HG03175 (cell line): Measurements from ENCODE around the gene SYCE3.

Experiments
- ATAC-seq: cut with Tn5 transposase; IDR thresholded peaks from one replicate; pipeline ENCODE4 v1.9.1; 2021; ENCODE audit warnings: mild to moderate bottlenecking, moderate library complexity; ENCODE audit not compliant: unreplicated experiment

The SYCE3 gene

DNA sequence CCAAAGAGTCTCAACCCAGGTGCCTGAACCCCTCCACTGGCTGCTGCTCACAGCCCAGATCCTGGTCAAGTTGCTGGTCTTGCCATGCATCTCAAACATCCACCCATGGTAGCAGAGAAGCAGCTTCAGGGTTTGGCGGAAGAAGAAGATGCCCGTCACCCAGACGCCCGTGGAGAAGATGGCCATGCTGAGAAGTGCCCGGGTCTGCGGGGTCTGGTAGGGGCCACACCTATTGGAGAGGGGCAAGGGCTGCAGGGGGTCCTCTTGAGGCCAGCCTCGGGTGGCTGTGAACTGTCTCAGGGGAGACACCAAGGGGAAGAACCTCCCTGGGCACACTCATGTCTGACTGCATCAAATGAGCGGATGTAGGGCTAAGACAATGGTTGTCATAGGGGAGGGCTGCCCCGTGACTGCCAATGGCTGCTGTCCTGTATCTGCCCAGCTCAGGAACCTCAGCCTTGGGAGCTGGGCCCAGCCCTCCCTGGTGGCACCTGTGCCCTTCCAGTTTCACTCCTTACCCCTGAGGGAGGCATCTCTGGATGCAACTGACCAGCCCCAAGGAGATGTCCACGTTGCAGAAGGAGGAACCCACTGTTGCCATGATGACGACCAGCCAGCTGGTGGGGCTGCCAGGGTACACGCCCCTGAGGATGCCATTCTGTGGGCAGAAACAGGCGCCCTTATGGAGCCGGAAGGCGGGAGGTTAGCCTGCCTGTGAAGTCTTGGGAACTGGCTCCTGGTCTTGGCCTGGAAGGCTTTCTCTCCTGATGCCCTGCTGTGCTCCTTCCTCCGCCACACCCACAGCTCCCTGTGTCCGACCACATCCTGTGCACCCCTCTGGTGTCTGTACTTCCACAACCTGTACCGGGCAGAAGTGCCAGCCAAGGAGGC lies 14.3 kb upstream of the SYCE3 start:
- ATAC-seq, result no peak

DNA sequence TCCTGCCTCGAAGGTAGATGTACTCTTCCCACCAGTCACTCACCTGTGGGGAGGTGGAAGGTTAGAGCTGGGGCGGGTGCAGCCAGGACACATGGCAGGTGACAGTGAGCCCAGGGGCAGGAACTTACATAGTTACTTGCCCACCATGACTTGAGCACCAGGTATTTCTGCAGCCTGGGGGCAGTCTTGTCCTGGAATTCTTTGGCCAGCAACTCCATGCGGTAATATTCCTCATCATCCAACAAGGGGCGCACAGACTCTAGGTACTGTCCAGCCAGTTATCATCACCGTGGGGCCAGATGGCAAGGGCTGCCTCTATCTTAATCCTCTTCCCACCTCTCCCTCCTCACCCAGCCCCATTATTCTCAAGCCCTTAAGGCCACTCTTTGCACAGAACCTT lies 13.4 kb upstream of the SYCE3 start:
- no peak for ATAC-seq

DNA sequence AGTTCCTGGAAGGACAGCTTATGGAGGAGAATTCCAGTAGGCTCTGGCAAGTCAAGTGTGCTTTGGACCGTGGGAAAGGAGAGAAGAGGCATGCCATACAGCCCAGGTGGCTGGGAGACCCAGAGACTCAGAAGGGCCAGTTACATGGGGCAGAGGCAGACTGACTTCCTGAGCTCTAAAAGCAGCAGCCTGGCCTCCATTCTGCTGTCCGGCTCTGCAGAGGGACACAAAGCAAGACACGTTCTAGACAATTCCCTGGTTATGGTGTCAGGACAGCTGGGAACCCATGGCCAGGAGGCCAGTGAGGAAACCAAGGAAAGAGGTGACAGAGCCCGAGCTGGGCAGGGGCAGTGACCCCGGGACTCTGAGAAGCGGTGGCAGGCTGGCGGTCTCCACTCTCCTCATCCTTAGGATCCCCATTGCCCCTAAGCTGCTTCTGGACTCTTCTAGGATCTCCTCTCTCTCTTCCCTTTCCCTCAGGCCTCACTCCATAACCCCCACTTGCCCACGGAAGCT lies 12.8 kb upstream of the SYCE3 start:
- ATAC-seq, result no peak

DNA sequence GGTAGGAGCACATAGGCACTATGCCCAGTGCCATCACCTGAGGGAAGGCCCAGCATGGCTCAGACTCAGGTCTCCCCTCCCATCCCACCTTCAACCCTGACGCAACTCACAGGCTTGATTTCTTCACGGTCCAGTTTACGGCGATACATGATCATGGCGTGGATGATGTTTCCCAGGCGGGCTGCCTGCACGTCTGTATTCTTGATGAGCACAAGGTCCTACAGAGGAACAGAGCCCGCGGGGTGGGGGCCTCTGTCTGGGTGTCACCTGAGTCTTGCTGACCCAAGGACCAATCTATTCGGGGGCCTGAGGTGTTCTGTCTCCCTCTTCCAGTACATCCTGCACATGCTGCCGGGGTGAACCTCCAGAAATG lies 11.7 kb upstream of the SYCE3 start:
- ATAC-seq, result no peak

DNA sequence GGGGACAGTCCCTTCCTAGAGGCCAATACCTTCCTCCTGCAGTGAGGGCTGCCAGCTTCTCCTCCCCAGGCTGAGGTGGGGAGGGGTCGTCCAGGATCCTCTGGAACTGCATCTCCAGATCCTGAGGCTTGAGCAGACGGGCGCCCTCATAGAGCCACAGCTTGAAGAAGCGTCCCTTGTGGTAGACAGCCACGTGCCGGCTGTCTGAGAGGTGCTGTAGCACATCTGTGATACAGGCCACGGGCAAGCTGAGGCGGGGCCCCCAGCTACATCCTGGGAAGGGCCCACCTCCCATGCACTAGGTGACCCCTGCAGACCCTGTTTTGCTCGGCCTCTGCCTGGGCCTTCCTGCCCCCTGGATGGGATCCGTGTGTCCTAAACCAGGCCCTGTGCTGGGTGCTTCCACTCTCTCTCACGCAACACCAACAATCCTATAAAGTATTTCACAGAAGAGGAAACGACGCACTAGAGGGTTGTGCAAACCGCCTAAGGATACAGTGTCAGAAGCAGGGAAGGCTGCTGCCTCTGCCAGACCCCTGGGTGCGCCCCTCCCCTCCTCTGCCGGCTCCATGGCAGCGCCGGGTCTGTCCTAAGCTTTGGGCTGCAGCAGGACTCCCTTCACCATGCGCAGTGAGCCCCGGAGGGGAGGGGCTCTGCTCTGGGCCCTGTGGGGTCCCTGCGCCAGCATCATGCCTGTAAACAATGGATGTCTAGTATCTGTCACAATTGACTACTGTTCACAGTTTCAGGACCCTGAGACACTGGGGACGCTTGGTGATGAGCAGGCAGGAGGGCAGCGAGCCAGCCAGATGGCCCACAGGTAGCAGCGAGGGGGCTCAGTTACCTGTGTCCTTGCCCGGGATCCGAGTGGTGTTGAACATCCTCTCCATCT lies 11.0 kb upstream of the SYCE3 start:
- ATAC-seq, result no peak

DNA sequence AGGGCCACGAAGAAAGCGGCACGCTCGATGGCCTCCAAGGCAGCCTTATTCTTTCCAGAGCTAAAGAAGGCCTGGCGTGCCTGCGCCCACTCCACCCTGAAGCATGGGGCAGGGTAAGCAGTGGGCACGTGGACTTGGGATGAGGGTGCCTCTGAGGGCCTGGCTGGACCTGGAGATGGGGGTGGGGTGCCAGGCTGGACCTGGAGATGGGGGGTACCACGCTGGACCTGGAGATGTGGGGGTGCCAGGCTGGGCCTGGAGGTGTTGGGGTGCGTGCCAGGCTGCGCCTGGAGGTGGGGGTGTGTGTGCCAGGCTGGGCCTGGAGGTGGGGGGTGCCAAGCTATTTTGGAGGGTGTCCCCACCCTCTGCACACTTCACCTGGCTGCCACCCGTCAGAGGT lies 10.2 kb upstream of the SYCE3 start:
- no peak for ATAC-seq

DNA sequence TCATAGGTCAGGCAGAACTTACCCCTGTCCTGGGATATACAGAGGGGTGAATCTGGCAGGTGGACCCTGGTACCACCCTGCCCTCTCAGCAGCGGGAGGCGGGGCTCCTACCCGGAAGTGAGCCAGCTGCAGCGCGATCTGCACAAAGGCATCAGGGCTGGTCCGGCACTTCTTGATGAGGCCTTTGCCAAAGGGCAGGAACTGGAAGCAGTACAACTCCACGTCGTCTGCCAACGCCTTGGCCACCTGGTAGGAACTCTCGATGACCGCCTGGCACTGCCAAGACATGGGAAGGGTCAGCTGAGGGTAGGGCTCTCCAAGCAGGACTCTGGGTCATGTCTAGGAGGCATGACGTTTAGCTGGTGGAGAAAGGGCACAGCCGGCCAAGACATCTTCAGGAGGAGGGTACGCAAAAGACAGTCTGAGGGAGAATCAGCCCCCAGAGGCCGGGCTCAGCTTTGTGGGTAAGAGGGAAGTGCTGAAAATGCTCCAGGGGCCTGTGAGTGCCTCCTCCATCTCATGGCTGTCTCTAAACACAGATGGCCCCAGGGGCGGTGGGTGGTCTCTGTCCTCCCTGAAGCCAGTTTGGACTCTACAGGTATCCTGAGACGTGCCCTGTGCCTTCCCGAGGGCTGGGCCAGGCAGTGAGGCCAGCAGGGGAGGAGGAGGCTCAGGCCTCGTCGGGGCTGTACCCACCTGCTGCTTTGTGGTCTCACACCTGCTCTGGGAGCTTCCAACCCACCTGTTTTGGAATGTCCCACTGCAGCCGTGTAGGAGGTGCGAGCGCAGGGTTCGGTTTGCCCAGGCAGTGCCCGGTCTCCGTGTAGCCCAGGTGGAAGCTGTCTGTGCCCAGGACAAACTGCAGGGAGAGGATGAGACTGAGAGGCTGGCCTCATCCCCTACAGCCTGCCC lies 8.8 kb upstream of the SYCE3 start:
- no peak for ATAC-seq

DNA sequence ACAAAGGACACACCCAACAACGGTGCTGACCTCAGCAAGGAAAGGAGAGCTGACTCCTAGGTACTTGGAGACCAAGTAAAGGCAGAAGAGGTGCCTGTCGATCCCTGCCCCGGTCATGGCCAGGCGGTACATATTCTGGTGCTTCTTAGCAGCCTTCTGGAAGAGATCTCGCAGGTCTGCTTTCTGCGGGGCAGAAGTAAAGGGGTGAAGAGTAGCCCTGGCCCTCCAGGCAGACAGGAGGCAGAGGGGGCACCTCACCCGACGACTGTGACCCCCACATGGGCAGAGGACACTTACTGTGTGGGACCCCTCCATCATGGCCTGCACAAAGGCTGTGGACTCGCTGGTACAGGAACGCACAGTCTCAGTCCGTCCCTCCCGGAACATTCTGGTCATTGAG lies 8.1 kb upstream of the SYCE3 start:
- ATAC-seq, result no peak

DNA sequence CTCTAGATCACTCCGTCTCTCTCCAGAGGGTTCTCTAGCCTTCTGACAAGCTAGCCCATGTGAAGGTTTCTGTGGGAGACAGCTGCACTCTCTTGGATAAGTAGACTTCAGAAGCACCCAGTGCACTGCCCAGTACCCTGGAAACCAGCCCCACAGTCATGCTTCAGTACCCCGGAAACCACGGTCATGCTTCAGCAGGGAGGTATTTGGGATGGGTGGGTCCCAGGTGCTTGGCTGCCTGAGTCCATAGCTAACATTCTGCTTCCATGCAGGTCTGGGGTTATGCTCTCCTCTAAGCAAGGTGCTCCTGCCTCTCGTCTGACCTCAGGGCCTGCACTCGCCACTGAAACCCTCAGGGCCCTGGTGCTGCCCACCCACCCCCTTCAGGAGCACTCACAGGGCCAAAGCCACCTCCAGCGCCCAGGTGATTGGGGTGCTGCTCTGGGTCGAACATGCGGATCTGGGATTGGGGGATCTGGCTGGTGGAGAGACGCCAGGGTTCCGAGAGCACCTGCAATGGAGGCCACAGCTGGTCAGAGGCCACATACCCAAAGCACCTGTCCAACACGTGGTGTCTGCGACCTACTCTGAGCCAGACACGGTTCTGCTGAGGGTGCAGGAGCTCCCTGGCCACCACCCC lies 7.3 kb upstream of the SYCE3 start:
- no peak for ATAC-seq

DNA sequence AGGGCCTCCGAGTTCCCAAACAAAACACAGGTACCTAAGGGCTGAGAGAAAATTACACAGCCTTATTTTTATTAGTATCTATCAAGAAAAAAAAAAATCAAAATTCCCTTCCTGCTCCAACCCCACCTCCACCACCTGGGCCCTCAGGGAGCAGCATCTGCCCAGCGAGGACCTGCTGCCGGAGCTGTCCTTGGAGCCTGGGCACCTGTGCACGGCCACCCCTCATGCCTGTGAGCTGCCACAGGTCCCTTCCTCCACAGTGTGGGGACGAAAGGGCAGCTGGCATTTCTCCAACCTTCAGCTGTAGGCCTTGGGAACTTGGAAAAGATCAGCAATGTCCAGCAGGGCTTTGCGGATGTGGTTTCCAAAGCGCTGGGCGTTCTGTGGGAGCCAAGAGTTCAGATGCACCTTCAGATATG lies 6.3 kb upstream of the SYCE3 start:
- ATAC-seq, result no peak

DNA sequence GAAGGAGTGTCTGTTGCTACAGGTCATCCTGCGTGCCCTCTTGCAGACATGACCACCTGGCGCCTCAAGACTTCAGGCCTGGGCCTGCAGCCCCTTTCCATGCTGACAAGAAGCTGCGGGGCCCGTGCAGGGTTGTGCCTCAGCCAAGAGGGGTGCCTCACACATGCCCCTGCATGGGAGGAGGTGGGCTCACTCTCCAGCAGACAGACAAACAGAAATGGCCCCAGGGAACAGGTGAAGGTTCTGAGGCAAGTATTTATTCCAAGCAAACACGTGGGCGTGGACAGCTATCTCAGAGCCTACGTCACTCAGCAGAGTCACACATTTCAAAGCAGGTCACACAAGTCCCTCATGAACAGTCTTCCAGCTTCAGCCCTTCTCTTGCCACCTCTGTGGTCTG lies 5.9 kb upstream of the SYCE3 start:
- no peak for ATAC-seq

DNA sequence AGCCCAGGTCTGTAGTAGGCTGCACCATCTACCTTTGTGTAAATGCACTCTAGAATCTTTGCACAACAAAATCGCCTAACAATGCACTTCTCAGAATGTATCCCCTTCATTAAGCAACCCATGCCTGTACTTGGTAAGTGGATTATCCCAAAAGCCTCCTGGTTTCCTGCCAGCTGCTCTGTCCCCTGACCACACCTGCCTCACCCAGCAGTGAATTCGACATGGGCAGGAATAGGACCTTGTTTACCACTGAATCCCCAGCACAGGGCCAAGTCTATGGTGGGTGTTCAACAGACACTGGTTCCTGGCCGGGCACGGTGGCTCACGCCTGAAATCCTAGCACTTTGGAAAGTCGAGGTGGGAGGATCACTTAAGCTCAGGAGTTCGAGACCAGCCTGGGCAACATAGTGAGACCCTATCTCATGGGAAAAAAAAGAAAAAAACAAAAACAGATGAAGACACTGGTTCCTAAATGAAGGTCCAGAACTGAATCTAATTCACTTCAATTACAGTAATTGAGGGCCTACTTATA lies 5.1 kb upstream of the SYCE3 start:
- ATAC-seq, result no peak

DNA sequence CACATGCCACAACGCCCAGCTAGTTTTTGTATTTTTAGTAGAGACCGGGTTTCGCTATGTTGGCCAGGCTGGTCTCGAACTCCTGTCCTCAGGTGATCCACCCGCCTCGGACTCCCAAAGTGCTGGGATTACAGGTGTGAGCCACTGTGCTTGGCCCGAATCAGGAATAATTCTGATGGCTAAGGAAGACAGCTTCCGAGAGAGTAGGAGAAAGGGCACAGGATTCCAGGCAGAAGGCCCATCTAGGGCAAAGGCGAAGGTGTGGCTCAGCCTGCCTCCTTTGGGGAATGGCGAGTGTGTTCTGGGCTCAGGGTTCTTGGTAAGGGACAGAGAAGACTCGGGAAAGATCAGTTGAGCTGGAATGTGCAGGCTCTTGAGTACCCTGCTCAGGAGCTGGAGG lies 1.6 kb upstream of the SYCE3 start:
- ATAC-seq, result no peak

DNA sequence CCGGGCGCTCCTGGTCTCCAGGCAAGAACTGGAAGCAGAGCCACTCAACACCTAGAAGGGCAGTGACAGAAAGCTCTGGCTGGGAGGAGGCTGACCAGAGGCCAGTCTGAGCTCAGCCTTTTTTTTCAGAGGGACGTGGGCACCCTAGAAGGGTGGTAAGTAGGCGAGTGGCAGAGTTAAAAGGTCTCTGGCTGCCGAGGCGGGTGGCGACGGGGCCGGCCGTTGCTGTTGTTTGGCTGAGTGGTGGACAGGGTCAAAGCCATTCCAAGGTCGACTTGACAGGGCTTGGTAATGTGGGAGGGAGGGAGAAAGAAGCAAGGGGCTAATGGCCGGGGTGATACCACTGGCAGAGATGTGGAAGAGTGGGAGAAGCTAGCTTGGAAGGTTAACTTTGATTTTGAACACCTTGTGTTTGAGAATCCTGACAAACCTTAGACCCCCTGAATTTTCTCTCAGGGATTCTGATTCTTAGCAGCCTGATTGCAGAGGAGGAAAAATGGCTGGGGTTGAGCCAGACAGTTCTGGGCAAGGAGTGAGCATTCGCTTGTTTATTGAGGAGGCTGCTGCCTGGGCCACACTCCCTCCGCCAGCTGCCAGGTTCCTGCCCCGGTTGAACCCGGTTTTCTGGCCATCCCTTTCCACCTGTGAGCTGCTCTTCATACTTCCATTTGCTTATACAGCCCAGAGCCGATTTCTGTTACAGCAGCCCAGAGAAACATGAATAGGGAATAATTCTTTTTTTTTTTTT lies 868 bp upstream of the SYCE3 start:
- ATAC-seq, result no peak

DNA sequence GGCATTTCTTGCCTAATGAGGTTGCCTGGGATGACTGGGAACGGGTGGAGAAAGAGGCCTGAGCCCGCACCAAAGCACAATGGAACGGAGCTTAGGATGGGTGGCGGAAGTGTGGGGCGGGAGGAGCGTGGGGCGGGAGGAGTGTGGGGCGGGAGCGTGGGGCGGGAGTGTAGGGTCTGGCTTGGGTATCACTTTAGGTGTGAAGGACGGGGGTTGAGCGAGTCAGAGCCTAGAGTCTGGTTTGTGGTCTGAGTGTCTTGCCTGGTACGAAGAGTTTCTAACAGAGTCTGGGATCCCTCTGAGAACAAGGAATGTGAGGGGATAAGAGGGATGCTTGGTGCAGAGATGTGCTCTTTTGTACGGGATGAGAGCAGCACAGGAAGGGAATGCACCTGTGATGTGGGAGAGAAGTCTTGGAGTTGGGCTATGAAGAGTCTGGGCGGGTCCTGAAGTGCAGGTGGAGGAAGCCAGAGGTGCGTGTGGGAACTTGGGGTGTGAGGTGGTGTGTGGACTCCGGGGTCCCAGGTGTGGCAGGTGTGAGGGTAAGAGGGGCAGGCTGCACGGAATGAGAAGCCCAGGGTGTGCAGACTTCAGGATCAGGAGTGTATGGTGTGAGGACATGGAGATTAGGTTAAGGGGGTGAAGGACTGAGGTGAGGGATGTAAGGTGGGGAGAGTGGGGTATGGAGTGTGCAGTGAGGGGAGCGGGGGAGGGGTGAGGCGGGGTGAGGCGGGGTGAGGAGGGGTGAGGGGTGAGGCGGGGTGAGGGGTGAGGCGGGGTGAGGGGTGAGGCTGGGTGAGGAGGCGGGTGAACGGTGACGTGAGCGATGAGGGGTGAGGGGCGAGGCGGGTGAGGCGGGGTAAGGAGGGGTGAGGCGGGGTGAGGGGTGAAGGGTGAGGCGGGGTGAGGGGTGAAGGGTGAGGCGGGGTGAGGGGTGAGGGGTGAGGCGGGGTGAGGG lies 1.0 kb downstream of the SYCE3 start:
- ATAC-seq, result no peak

DNA sequence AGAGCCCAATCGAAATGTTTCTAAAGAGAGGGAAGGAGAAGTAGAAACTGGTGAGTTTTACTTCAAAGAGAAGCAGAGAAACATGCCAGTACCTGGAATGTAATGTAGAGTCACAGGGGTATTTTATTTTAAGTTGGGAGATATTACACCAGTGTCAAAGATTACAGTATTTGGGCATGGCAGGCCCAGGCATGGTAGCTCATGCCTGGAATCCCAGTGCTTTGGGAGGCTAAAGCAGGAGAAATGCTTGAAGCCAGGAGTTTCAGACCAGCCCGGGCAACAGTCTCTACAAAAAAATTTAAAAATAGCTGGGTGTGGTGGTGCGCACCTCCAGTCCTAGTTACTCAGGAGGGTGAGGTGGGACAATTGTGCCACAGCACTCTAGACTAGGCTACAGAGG lies 2.7 kb downstream of the SYCE3 start:
- ATAC-seq, result no peak

DNA sequence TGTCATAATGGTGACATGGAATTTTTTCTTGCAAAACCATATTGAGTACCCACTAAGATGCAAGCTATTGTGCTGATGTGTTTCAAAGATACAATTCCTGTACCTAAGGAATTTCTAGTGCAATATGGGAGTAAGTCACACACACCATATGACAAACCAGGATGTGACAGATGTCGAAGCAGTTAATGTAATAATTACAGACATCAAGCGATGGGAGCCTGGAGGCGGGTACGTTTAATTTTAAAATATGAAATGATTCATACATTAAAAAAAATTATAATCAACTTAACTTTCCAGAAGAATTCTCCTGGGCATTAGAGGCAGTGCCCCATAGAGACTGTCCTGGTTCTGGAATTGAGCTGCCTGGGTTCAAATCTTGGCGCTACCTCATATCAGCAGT lies 6.0 kb downstream of the SYCE3 start:
- no peak for ATAC-seq

DNA sequence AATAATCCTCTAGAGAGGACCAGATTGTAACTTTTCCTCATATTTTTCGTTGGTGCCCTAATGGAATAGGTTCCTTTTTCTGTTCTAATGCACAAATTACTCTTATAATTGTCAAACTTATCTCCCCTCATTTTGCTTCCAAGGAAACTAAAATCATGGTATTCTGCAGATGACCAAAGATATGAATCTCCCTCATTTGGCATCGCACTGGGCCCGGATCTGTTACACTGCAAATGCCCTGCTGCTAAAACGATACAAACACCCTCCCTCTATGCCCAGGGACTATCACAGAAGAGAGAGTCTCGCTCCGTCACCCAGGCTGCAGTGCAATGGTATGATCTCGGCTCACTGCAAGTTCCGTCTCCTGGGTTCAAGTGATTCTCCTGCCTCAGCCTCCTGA lies 9.4 kb downstream of the SYCE3 start:
- no peak for ATAC-seq
